ENCODE results near the gene MTMR2. TPM values are rescaled to one million over a fixed set of nuclear protein-coding genes. Genes with fewer than 3 reads are reported as not detected.

The MTMR2 gene
- total and polyA plus RNA-seq, 2 experiments from 2014 or later, result 26.6 to 52.6 TPM

GRCh38 chr11:95833378-95833777 is 90.5 kb downstream of the MTMR2 start:
- no peaks in the 10 kb centered on the region for H3K79me2 ChIP-seq (replicated peaks; ENCODE audit: insufficient read depth)
- H3K4me3 ChIP-seq, result no peak overlapping the region
- H3K4me1 ChIP-seq (ENCODE audit: insufficient read depth), result no peaks in the 10 kb centered on the region
- peaks cover 38% of the 10 kb centered on the region; the same call in 1 of the 2 replicates for H3K36me3 ChIP-seq (ENCODE audit: insufficient read depth)
- H3K27ac Mint-ChIP-seq, result no peak overlapping the region
- no peaks in the 10 kb centered on the region for H3K4me1 Mint-ChIP-seq
- H3F3A ChIP-seq (replicated peaks; ENCODE audit: low read depth), result no peaks in the 10 kb centered on the region
- no peaks in the 10 kb centered on the region for H3K9me2 ChIP-seq (ENCODE audit: insufficient read depth)
- no peak overlapping the region for H2AFZ ChIP-seq
- H3K27me3 Mint-ChIP-seq (ENCODE audit: insufficient read depth, low read depth, poor library complexity), result no peaks in the 10 kb centered on the region
- no peak overlapping the region for H3K27ac ChIP-seq (ENCODE audit: low read depth)
- no peaks in the 10 kb centered on the region for H3K9me3 Mint-ChIP-seq
- H3K4me2 ChIP-seq, result no peak overlapping the region
- no peak for DNase-seq (ENCODE audit: low spot score)
- no peak for ATAC-seq
- H3K4me3 Mint-ChIP-seq, result no peak overlapping the region
- H3K36me3 Mint-ChIP-seq (ENCODE audit: low read depth), result peaks cover 58% of the 10 kb centered on the region
- no peaks in the 10 kb centered on the region; the same call in 1 of the 2 replicates for H4K20me1 ChIP-seq (replicated peaks; ENCODE audit: insufficient read depth)
- H3K27me3 ChIP-seq (ENCODE audit: insufficient read depth), result no peaks in the 10 kb centered on the region
- TF ChIP-seq EZH2phosphoT487 (IDR thresholded peaks at IDR 0.05; ENCODE audit: unreplicated experiment), result no peak
- TF ChIP-seq REST (IDR thresholded peaks at IDR 0.05; ENCODE audit: unreplicated experiment), result no peak
- TF ChIP-seq ETS1 (IDR thresholded peaks at IDR 0.05), result no peak

GRCh38 chr11:95832763-95833162 is 91.1 kb downstream of the MTMR2 start:
- H3K9me3 Mint-ChIP-seq, result no peaks in the 10 kb centered on the region
- no peak overlapping the region for H3K4me3 Mint-ChIP-seq
- TF ChIP-seq ZNF114 (CRISPR knock-in tag; IDR thresholded peaks at IDR 0.05), result no peak
- no peak for TF ChIP-seq CREB1 (CRISPR knock-in tag; IDR thresholded peaks at IDR 0.05; ENCODE audit: low read depth)
- TF ChIP-seq CTCF (conservative IDR thresholded peaks at IDR 0.05; ENCODE audit: low read depth in 2 of 2), result no peak
- no peak for TF ChIP-seq EZH2phosphoT487 (IDR thresholded peaks at IDR 0.05; ENCODE audit: unreplicated experiment)
- no peak for TF ChIP-seq NANOG (IDR thresholded peaks at IDR 0.05; ENCODE audit: borderline replicate concordance)
- TF ChIP-seq ZNF331 (CRISPR knock-in tag; IDR thresholded peaks at IDR 0.05; ENCODE audit: low read depth), result no peak
- TF ChIP-seq REST (IDR thresholded peaks at IDR 0.05; ENCODE audit: unreplicated experiment), result no peak
- no peak for TF ChIP-seq EZH2 (IDR thresholded peaks at IDR 0.05; ENCODE audit: low read depth, unreplicated experiment)
- no peak for TF ChIP-seq POLR2AphosphoS5 (IDR thresholded peaks at IDR 0.05; ENCODE audit: low read depth)

More at GRCh38 chr11:95832763-95833162, 91.1 kb downstream of the MTMR2 start:
- no peaks in the 10 kb centered on the region; the same call in 1 of the 2 replicates for H4K20me1 ChIP-seq (replicated peaks; ENCODE audit: insufficient read depth)
- Mint-ChIP-seq H3K27me3 (ENCODE audit: insufficient read depth, low read depth, poor library complexity) (no peaks in the 10 kb centered on the region), H3K36me3 (ENCODE audit: low read depth) (peaks cover 57% of the 10 kb centered on the region), H3K27ac (no peak overlapping the region), H3K4me1 (no peaks in the 10 kb centered on the region)
- no peaks in the 10 kb centered on the region for H3K27me3 ChIP-seq (ENCODE audit: insufficient read depth)
- no peak for ATAC-seq
- H3K27ac ChIP-seq (ENCODE audit: low read depth), result no peak overlapping the region
- H3K9me2 ChIP-seq (ENCODE audit: insufficient read depth), result no peaks in the 10 kb centered on the region
- peaks cover 38% of the 10 kb centered on the region; the same call in 1 of the 2 replicates for H3K36me3 ChIP-seq (ENCODE audit: insufficient read depth)
- H3F3A ChIP-seq (replicated peaks; ENCODE audit: low read depth), result no peaks in the 10 kb centered on the region
- H2AFZ ChIP-seq, result no peak overlapping the region
- no peak overlapping the region for H3K4me3 ChIP-seq
- H3K79me2 ChIP-seq (replicated peaks; ENCODE audit: insufficient read depth), result no peaks in the 10 kb centered on the region
- no peak for DNase-seq (ENCODE audit: low spot score)
- no peaks in the 10 kb centered on the region for H3K4me1 ChIP-seq (ENCODE audit: insufficient read depth)
- H3K4me2 ChIP-seq, result no peak overlapping the region

Measured in GM23338 (cell line).